PC-3 (cell line): Measurements from ENCODE around the gene SEPTIN3. TPM values are rescaled to one million over a fixed set of nuclear protein-coding genes. Genes with fewer than 3 reads are reported as not detected.

Source experiments
- ATAC-seq: fragments of 200-7000 bp; cut with Tn5 transposase; 2 replicates; pipeline ENCODE4 v1.9.1; 2020; ENCODE audit warnings: mild to moderate bottlenecking, moderate library complexity
- BruUV-seq: library from RNA; stranded (reverse); fragments of 400-500 nt; replicated peaks from 2 replicates; lab custom pipeline; 2021; lab: Mats Ljungman, UMichigan
- CTCF ChIA-PET: fragments of 300-600 bp; sonication (Branson Sonifier 250); formaldehyde crosslinking; loops from one replicate; lab custom pipeline; 2022; ENCODE audit warnings: antibody characterized with exemption; lab: Charles Lee
- POLR2A ChIA-PET: fragments of 300-600 bp; sonication (Branson Sonifier 250); formaldehyde crosslinking; loops from one replicate; lab custom pipeline; 2022; ENCODE audit warnings: antibody characterized with exemption; ENCODE audit not compliant: unreplicated experiment; lab: Charles Lee
- DNase-seq: peaks from one replicate; pipeline ENCODE4 v3.0.0-alpha.2; 2015
- H2AFZ ChIP-seq: fragments of 300-600 bp; sonication (generic); 2 replicates; pipeline ENCODE4 v1.6.0; 2016; ENCODE audit warnings: antibody characterized with exemption, low read length
- H3F3A ChIP-seq: fragments of 300-600 bp; sonication (generic); one replicate; pipeline ENCODE4 v1.6.0; 2017; ENCODE audit warnings: antibody characterized with exemption, low read length, control low read depth, mild to moderate bottlenecking; ENCODE audit not compliant: unreplicated experiment
- H3K27ac ChIP-seq: fragments of 300-600 bp; sonication (generic); 2 replicates; pipeline ENCODE4 v1.5.1; 2016; ENCODE audit warnings: mild to moderate bottlenecking, low read length
- H3K27me3 ChIP-seq: fragments of 300-600 bp; sonication (generic); 2 replicates; pipeline ENCODE4 v1.6.1; 2016; ENCODE audit warnings: low read length, mixed read lengths
- H3K36me3 ChIP-seq: fragments of 300-600 bp; sonication (generic); 2 replicates; pipeline ENCODE4 v1.6.1; 2016; ENCODE audit warnings: low read depth, mixed run types, low read length, mixed read lengths
- H3K4me1 ChIP-seq: fragments of 300-600 bp; sonication (generic); 2 replicates; pipeline ENCODE4 v1.5.1; 2016; ENCODE audit warnings: low read length; ENCODE audit not compliant: insufficient read depth
- H3K4me2 ChIP-seq: fragments of 300-600 bp; sonication (generic); 2 replicates; pipeline ENCODE4 v1.6.0; 2016; ENCODE audit warnings: low read length
- H3K4me3 ChIP-seq: fragments of 300-600 bp; sonication (generic); 2 replicates; pipeline ENCODE4 v1.5.1; 2016; ENCODE audit warnings: mild to moderate bottlenecking, low read length, mixed read lengths
- H3K79me2 ChIP-seq: fragments of 300-600 bp; sonication (generic); 2 replicates; pipeline ENCODE4 v1.6.1; 2017; ENCODE audit warnings: low read length, mixed read lengths
- H3K9ac ChIP-seq: fragments of 300-600 bp; sonication (generic); 2 replicates; pipeline ENCODE4 v1.6.0; 2016; ENCODE audit warnings: mild to moderate bottlenecking, low read length
- H3K9me2 ChIP-seq: fragments of 300-600 bp; sonication (generic); replicated peaks from 2 replicates; pipeline ENCODE4 v1.6.1; 2016; ENCODE audit warnings: mixed run types, low read length, mixed read lengths
- H3K9me3 ChIP-seq: fragments of 300-600 bp; sonication (generic); 2 replicates; pipeline ENCODE4 v1.6.1; 2016; ENCODE audit warnings: low read length, mixed read lengths
- H4K20me1 ChIP-seq: fragments of 300-600 bp; sonication (generic); 2 replicates; pipeline ENCODE4 v1.6.1; 2016; ENCODE audit warnings: low read length, mixed read lengths
- EZH2 ChIP-seq: fragments of 300-600 bp; sonication (generic); IDR thresholded peaks from one replicate; pipeline ENCODE4 v1.6.1; 2017; ENCODE audit warnings: antibody characterized with exemption, mild to moderate bottlenecking, low read length; ENCODE audit not compliant: unreplicated experiment
- EZH2phosphoT487 ChIP-seq: fragments of 300-600 bp; sonication (generic); IDR thresholded peaks from 2 replicates; pipeline ENCODE4 v1.6.1; 2018; ENCODE audit warnings: mild to moderate bottlenecking, antibody characterized with exemption, low read length, borderline replicate concordance
- intact Hi-C: fragments of 100-400 bp; cut with micrococcal nuclease; formaldehyde crosslinking; loops from 2 replicates; pipeline ENCODE4 v1.9.0; 2023
- total RNA-seq: library from RNA; depleted of rRNA; stranded (reverse); fragments of >200 nt; gene quantifications from 2 replicates; pipeline ENCODE4 v1.2.3, GENCODE V29; 2014
- TF ChIP-seq, protein P1 (sequence below): fragments of 300-600 bp; sonication (generic); conservative IDR thresholded peaks from 2 replicates; pipeline ENCODE4 v1.5.1; 2017; ENCODE audit warnings: antibody characterized with exemption, low read depth, mild to moderate bottlenecking, low read length

Gene SEPTIN3
- total RNA-seq, 1 experiment from 2014 or later: 1.2 TPM

GRCh38 chr22:41982865-41983264 is 13.6 kb downstream of the SEPTIN3 start:
- no peak for ATAC-seq
- no peaks in the 10 kb centered on the region for H3K27me3 ChIP-seq
- H3K79me2 ChIP-seq: no peaks in the 10 kb centered on the region
- H3K4me3 ChIP-seq: no peak overlapping the region
- no TSS peak for BruUV-seq
- no peak overlapping the region for H3K4me2 ChIP-seq
- H3K36me3 ChIP-seq: no peaks in the 10 kb centered on the region
- intact Hi-C loops: no loop called here
- CTCF ChIA-PET: no interaction called here
- no peaks in the 10 kb centered on the region for H4K20me1 ChIP-seq
- DNase-seq: no peak
- no peak overlapping the region for H3K27ac ChIP-seq
- no peaks in the 10 kb centered on the region for H3K9me2 ChIP-seq
- no peaks in the 10 kb centered on the region for H3K9me3 ChIP-seq
- POLR2A ChIA-PET: no interaction called here
- no peaks in the 10 kb centered on the region for H3K4me1 ChIP-seq
- TF ChIP-seq EZH2: no peak
- TF ChIP-seq, protein P1, sequence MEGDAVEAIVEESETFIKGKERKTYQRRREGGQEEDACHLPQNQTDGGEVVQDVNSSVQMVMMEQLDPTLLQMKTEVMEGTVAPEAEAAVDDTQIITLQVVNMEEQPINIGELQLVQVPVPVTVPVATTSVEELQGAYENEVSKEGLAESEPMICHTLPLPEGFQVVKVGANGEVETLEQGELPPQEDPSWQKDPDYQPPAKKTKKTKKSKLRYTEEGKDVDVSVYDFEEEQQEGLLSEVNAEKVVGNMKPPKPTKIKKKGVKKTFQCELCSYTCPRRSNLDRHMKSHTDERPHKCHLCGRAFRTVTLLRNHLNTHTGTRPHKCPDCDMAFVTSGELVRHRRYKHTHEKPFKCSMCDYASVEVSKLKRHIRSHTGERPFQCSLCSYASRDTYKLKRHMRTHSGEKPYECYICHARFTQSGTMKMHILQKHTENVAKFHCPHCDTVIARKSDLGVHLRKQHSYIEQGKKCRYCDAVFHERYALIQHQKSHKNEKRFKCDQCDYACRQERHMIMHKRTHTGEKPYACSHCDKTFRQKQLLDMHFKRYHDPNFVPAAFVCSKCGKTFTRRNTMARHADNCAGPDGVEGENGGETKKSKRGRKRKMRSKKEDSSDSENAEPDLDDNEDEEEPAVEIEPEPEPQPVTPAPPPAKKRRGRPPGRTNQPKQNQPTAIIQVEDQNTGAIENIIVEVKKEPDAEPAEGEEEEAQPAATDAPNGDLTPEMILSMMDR: no peak
- TF ChIP-seq EZH2phosphoT487: no peak
- H3K9ac ChIP-seq: no peak overlapping the region
- no peaks in the 10 kb centered on the region for H3F3A ChIP-seq
- H2AFZ ChIP-seq: no peak overlapping the region

GRCh38 chr22:41983513-41984405 is 14.5 kb downstream of the SEPTIN3 start:
- H3K27me3 ChIP-seq: no peaks in the 10 kb centered on the region
- POLR2A ChIA-PET: no interaction called here
- no peak for ATAC-seq

More at GRCh38 chr22:41983513-41984405, 14.5 kb downstream of the SEPTIN3 start:
- no peak overlapping the region for H3K9ac ChIP-seq
- intact Hi-C loops: no loop called here
- TF ChIP-seq EZH2 (no peak), EZH2phosphoT487 (no peak)
- TF ChIP-seq, protein P1: no peak
- BruUV-seq: no TSS peak
- H2AFZ ChIP-seq: no peak overlapping the region
- H3F3A ChIP-seq: no peaks in the 10 kb centered on the region
- no peaks in the 10 kb centered on the region for H3K4me1 ChIP-seq
- DNase-seq: no peak
- H3K4me3 ChIP-seq: no peak overlapping the region
- no peaks in the 10 kb centered on the region for H3K9me3 ChIP-seq
- H3K79me2 ChIP-seq: no peaks in the 10 kb centered on the region
- no peaks in the 10 kb centered on the region for H3K9me2 ChIP-seq
- CTCF ChIA-PET: no interaction called here
- H3K36me3 ChIP-seq: no peaks in the 10 kb centered on the region
- H4K20me1 ChIP-seq: no peaks in the 10 kb centered on the region
- no peak overlapping the region for H3K27ac ChIP-seq
- no peak overlapping the region for H3K4me2 ChIP-seq
